Epithelial cell of proximal tubule (primary cell): ENCODE results near the gene LMBR1. TPM values are rescaled to one million over a fixed set of nuclear protein-coding genes. Genes with fewer than 3 reads are reported as not detected.
A peak's percentile ranks its signal among the peaks of the same experiment; 100 is the strongest.

ENCODE experiments used
- DNase-seq: peaks from one replicate; pipeline ENCODE4 v3.0.0-alpha.2; 2011; ENCODE audit warnings: low read depth
- H3K4me3 ChIP-seq: 2 replicates; pipeline ENCODE4 v1.5.1; 2011; ENCODE audit warnings: low read depth, mild to moderate bottlenecking, low read length
- CTCF ChIP-seq: conservative IDR thresholded peaks from 2 replicates; pipeline ENCODE4 v1.5.1; 2012; ENCODE audit warnings: low read depth, mild to moderate bottlenecking, low read length
- total RNA-seq: library from RNA; depleted of rRNA; stranded (reverse); fragments of >200 nt; gene quantifications from 2 replicates; pipeline ENCODE4 v1.2.3, GENCODE V29; 2015

LMBR1 gene
- total RNA-seq, 1 donor from 2014 or later, result 34.6 TPM

DNA sequence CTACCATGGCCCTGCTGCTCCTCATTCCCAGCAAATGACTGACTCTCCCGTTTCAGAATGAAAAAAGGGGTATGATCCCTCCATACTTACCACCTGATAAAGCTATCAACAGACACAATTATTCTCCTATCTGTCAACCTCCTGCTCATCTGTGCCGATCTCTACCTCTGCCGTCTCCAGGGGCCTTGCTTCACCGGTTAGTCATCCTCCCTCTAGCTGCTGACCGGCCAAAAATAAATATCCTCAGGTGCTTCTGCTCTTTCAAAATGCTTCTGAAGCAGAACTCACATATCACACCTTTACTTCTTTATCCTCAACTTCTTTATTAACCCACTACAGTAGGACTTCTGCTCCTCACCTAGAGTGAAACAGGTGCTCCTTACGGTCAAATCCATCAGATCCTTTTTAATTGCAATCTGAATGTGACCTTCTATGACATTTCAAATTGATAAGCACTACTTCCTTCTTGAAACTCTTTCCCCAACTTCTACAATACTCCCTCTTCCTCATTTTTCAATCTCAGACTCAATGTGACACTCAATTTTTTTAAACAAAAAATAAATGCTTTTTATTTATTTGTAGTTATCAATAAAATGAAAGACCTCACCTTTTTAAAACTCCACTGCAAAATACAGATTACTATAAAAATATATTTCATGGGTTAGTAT is 63.2 kb downstream of the LMBR1 start:
- H3K4me3 ChIP-seq, result no peak overlapping the region
- no peak for TF ChIP-seq CTCF
- no peak for DNase-seq

DNA sequence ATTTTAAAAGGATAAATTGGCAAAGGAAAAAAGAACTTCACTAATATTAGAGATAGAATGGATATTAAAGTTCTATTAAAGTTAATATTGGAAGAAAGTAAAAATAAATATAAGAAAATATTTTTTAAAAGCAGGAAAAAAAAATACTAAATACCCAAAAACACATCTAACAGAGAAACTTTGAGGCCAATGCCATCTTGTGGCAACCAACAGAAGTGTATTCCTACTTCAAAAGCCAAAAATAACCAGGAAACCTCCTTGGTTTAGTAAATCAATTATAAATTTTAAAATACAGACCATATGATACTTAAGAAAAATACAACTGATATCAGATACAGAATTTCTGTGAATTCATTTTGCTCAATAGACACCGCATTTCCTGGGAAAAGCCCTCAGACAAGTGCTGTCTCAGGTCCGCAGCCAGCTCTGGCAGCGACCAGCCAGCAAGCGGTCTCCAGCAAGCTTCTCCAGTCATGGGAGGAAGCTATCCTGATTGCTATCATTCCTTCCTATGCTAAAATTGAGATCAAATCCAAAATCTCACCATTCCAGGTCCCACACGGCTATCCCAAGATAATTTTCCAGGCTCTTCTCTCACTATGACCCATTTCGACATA is 65.3 kb downstream of the LMBR1 start:
- TF ChIP-seq CTCF, result peak; percentile 69
- no peak overlapping the region for H3K4me3 ChIP-seq
- no peak for DNase-seq

DNA sequence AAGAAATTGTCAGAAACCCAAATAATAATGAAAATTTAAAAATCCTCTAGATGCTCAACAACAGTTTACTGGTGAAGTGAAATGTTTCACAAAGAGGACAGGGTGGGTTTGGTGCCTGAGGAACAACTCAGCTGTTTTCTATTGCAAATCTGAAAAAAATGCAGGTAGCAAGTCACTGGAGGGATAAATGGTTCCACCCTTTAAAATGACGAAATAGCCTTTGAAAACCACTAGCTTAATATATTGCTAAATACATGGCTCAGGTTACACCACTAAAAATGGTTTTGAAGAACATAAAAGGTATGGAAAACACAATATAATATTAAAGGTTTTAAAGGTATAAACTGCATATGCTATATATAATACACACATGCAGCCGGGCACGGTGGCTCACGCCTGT is 69.5 kb downstream of the LMBR1 start:
- DNase-seq, result peak; percentile 12
- no peak for TF ChIP-seq CTCF
- no peak overlapping the region for H3K4me3 ChIP-seq

GRCh38 chr7:156820445-156821063 is 72.4 kb downstream of the LMBR1 start:
- no peak for DNase-seq
- TF ChIP-seq CTCF, result peak; percentile 31
- no peak overlapping the region for H3K4me3 ChIP-seq

GRCh38 chr7:156819733-156820295 is 73.2 kb downstream of the LMBR1 start:
- DNase-seq, result no peak
- TF ChIP-seq CTCF, result no peak
- no peak overlapping the region for H3K4me3 ChIP-seq

DNA sequence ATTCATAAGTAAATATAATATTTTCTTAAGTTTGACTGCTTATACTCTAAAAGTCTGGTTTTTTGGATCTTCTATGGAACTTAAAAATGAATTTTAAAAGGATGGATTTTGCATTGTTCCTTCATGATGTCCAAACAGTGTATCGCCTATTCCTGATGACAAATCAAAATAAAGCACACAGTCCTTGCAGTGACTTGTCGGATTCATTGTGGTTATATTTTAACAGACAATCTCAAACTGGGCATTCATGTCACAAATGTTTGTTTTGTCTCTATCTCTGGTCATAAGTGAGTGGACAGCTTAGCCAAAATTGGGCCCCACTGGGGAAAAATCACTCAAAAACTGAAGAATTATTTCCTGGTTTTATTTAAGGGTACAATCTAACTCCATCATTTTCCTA is 74.8 kb downstream of the LMBR1 start:
- no peak overlapping the region for H3K4me3 ChIP-seq
- no peak for DNase-seq
- TF ChIP-seq CTCF, result no peak
